ENCODE measurements around the gene BRINP1.
A peak's percentile ranks its signal among the peaks of the same experiment; 100 is the strongest.

BRINP1 gene

DNA sequence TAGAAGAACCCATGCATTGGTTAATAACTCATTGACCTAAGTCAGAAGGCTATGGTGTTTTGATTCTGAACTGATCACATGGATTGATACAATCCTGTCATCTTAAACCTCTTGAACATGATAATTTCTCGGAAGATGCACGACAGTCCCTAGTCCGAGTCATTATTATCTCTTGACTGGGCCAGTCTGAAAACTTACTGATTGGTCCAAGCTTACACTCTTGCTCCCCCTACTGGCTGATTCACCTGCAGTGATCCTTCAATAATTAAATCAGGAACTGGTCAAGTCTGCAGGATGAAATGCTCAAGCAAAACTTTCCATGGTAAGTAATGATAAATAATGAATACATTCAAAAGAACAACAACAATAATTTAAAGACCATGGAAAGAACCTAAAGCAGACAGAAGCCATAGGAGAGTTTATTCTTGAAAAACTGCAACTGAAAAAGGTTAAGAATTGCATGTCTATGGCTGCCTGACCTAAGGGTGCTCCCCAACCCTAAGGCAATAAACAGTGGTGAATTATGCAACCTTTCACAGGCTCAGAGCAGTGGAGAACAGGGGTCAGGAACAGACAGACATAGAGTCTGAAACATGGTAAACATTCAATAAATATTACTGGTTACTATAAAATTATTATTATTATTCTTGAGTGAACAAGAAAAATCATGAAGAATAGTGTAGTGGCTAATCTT is 79.3 kb downstream of the BRINP1 start:
- H3K4me3 ChIP-seq (ENCODE audit: low read depth, low read length): no peak overlapping the region
- POLR2A ChIA-PET: no interaction called here
- CTCF ChIA-PET: interaction anchor here (0.6 to 1.2 kb wide), 6 partner anchors 19 to 1508 kb away, joined by 3 to 5 read pairs (median 4); no protein-coding TSS in a partner anchor
- no peaks in the 10 kb centered on the region for H3K9me3 ChIP-seq (ENCODE audit: control insufficient read depth, insufficient read depth, low read depth, low read length)
- H3K4me1 ChIP-seq (ENCODE audit: control insufficient read depth, insufficient read depth, low read length): no peaks in the 10 kb centered on the region
- no peak overlapping the region for H3K27ac ChIP-seq (ENCODE audit: extremely low read depth, low read depth, low read length)
- peak; percentile 41; the same call in 1 of the 2 replicates for TF ChIP-seq ZNF654 (tag by site-specific recombination; IDR thresholded peaks at IDR 0.05; ENCODE audit: low read depth)
- TF ChIP-seq OVOL3 (tag by site-specific recombination; IDR thresholded peaks at IDR 0.05): no peak
- H3K36me3 ChIP-seq (ENCODE audit: control insufficient read depth in 2 of 2, insufficient read depth in 1 of 2, low read length in 2 of 2): no peaks in the 10 kb centered on the region

DNA sequence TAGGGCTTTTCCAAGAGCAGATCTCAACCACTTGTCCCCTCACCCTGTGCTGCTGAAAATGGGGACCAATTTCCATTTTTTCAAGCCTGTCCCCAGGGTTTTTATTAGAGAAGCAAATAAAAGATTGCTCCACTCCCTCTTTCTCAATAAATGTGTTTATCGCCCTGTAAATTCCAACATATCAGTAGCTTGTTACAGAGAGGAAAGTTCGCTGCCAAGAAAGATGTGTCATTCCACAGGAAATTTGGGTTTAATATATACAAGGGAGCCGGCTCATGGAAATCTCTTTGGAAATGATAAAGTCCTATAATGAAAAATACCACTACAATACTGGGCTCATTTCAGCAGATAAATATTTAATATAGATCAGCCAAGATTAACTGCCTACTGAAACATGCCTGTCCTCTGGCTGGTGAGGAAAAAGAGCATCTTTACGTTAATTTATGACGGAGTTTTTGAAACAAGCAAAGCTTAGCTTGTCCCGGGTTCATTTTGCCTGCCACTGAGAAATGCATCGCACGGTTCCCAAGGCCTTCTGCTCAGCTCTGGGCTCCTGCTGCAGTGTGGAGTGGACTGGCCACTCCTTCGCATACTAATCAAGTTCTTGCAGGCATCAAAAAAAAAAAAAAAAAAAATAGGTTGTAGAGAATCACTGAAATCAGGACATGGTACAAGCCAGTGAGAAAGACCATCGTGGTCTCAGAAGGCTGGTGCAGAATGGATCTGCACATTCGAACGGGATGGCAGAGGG is 84.5 kb downstream of the BRINP1 start:
- Histone ChIP-seq H3K4me3 (ENCODE audit: low read depth, low read length) (no peak overlapping the region), H3K36me3 (ENCODE audit: control insufficient read depth in 2 of 2, insufficient read depth in 1 of 2, low read length in 2 of 2) (no peaks in the 10 kb centered on the region), H3K4me1 (ENCODE audit: control insufficient read depth, insufficient read depth, low read length) (no peaks in the 10 kb centered on the region), H3K27ac (ENCODE audit: extremely low read depth, low read depth, low read length) (no peak overlapping the region), H3K9me3 (ENCODE audit: control insufficient read depth, insufficient read depth, low read depth, low read length) (no peaks in the 10 kb centered on the region)
- POLR2A ChIA-PET: no interaction called here
- CTCF ChIA-PET: no interaction called here
- TF ChIP-seq ZNF146 (tag by site-specific recombination; IDR thresholded peaks at IDR 0.05) (no peak), KLF10 (tag by site-specific recombination; IDR thresholded peaks at IDR 0.05) (no peak), ZNF155 (tag by site-specific recombination; IDR thresholded peaks at IDR 0.05) (no peak), ZFHX2 (tag by site-specific recombination; conservative IDR thresholded peaks at IDR 0.05) (no peak), IKZF3 (tag by site-specific recombination; IDR thresholded peaks at IDR 0.05) (no peak), ZNF660 (tag by site-specific recombination; IDR thresholded peaks at IDR 0.05) (no peak), ZBTB48 (tag by site-specific recombination; IDR thresholded peaks at IDR 0.05) (no peak), ZNF140 (tag by site-specific recombination; IDR thresholded peaks at IDR 0.05) (no peak), BCL11A (tag by site-specific recombination; IDR thresholded peaks at IDR 0.05; ENCODE audit: low read depth) (no peak), ZFP3 (tag by site-specific recombination; IDR thresholded peaks at IDR 0.05; ENCODE audit: low read depth) (no peak), ZNF571 (tag by site-specific recombination; IDR thresholded peaks at IDR 0.05) (no peak)

DNA sequence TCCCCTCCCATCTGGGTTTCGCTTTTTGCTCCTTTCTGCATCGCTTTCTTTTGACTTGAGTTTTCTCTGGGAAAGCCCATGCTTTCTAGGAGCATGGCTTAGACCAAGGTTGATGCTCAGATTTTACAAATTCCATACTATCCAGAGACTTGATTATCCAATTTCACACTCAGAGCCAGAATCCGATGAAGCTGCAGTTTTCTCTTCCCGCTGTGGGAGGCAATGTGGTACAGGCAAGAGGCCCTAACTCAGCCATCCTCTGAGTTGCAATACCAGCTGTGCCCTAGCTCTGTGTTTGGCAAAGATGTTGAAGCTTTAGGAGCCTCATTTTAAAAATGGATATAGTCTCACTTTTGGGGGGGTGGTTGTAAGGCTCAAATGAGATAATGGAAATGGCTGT is 85.1 kb downstream of the BRINP1 start:
- ChIA-PET POLR2A (no interaction called here), CTCF (no interaction called here)
- H3K4me3 ChIP-seq (ENCODE audit: low read depth, low read length): no peak overlapping the region
- H3K36me3 ChIP-seq (ENCODE audit: control insufficient read depth in 2 of 2, insufficient read depth in 1 of 2, low read length in 2 of 2): no peaks in the 10 kb centered on the region
- H3K9me3 ChIP-seq (ENCODE audit: control insufficient read depth, insufficient read depth, low read depth, low read length): no peaks in the 10 kb centered on the region
- no peaks in the 10 kb centered on the region for H3K4me1 ChIP-seq (ENCODE audit: control insufficient read depth, insufficient read depth, low read length)
- no peak overlapping the region for H3K27ac ChIP-seq (ENCODE audit: extremely low read depth, low read depth, low read length)
- TF ChIP-seq ZNF146 (tag by site-specific recombination; IDR thresholded peaks at IDR 0.05): no peak
- TF ChIP-seq ZBTB1 (tag by site-specific recombination; IDR thresholded peaks at IDR 0.05): no peak
- no peak for TF ChIP-seq YY2 (tag by site-specific recombination; IDR thresholded peaks at IDR 0.05)
- no peak for TF ChIP-seq ZNF623 (tag by site-specific recombination; IDR thresholded peaks at IDR 0.05)
- TF ChIP-seq, protein P1, sequence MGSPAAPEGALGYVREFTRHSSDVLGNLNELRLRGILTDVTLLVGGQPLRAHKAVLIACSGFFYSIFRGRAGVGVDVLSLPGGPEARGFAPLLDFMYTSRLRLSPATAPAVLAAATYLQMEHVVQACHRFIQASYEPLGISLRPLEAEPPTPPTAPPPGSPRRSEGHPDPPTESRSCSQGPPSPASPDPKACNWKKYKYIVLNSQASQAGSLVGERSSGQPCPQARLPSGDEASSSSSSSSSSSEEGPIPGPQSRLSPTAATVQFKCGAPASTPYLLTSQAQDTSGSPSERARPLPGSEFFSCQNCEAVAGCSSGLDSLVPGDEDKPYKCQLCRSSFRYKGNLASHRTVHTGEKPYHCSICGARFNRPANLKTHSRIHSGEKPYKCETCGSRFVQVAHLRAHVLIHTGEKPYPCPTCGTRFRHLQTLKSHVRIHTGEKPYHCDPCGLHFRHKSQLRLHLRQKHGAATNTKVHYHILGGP (tag by site-specific recombination; IDR thresholded peaks at IDR 0.05): no peak
- no peak for TF ChIP-seq GLIS2 (tag by site-specific recombination; IDR thresholded peaks at IDR 0.05)
- TF ChIP-seq, protein P2, sequence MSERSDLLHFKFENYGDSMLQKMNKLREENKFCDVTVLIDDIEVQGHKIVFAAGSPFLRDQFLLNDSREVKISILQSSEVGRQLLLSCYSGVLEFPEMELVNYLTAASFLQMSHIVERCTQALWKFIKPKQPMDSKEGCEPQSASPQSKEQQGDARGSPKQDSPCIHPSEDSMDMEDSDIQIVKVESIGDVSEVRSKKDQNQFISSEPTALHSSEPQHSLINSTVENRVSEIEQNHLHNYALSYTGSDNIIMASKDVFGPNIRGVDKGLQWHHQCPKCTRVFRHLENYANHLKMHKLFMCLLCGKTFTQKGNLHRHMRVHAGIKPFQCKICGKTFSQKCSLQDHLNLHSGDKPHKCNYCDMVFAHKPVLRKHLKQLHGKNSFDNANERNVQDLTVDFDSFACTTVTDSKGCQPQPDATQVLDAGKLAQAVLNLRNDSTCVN (tag by site-specific recombination; optimal IDR thresholded peaks at IDR 0.05): no peak
- no peak for TF ChIP-seq ZNF701 (tag by site-specific recombination; IDR thresholded peaks at IDR 0.05)
- no peak for TF ChIP-seq SP3 (tag by site-specific recombination; IDR thresholded peaks at IDR 0.05)
- TF ChIP-seq, protein P3, sequence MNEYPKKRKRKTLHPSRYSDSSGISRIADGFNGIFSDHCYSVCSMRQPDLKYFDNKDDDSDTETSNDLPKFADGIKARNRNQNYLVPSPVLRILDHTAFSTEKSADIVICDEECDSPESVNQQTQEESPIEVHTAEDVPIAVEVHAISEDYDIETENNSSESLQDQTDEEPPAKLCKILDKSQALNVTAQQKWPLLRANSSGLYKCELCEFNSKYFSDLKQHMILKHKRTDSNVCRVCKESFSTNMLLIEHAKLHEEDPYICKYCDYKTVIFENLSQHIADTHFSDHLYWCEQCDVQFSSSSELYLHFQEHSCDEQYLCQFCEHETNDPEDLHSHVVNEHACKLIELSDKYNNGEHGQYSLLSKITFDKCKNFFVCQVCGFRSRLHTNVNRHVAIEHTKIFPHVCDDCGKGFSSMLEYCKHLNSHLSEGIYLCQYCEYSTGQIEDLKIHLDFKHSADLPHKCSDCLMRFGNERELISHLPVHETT (tag by site-specific recombination; IDR thresholded peaks at IDR 0.05): no peak
- TF ChIP-seq, protein P4, sequence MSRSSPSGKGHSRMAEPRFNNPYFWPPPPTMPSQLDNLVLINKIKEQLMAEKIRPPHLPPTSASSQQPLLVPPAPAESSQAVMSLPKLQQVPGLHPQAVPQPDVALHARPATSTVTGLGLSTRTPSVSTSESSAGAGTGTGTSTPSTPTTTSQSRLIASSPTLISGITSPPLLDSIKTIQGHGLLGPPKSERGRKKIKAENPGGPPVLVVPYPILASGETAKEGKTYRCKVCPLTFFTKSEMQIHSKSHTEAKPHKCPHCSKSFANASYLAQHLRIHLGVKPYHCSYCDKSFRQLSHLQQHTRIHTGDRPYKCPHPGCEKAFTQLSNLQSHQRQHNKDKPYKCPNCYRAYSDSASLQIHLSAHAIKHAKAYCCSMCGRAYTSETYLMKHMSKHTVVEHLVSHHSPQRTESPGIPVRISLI (tag by site-specific recombination; IDR thresholded peaks at IDR 0.05): no peak
- TF ChIP-seq, protein P5, sequence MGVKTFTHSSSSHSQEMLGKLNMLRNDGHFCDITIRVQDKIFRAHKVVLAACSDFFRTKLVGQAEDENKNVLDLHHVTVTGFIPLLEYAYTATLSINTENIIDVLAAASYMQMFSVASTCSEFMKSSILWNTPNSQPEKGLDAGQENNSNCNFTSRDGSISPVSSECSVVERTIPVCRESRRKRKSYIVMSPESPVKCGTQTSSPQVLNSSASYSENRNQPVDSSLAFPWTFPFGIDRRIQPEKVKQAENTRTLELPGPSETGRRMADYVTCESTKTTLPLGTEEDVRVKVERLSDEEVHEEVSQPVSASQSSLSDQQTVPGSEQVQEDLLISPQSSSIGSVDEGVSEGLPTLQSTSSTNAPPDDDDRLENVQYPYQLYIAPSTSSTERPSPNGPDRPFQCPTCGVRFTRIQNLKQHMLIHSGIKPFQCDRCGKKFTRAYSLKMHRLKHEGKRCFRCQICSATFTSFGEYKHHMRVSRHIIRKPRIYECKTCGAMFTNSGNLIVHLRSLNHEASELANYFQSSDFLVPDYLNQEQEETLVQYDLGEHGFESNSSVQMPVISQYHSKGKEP (tag by site-specific recombination; IDR thresholded peaks at IDR 0.05): no peak
